PC-3 (cell line): Measurements from ENCODE around the gene ABCC8. TPM values are rescaled to one million over a fixed set of nuclear protein-coding genes. Genes with fewer than 3 reads are reported as not detected.

Experiments used
- ATAC-seq: fragments of 200-7000 bp; cut with Tn5 transposase; 2 replicates; pipeline ENCODE4 v1.9.1; 2020; ENCODE audit warnings: mild to moderate bottlenecking, moderate library complexity
- BruUV-seq: library from RNA; stranded (reverse); fragments of 400-500 nt; replicated peaks from 2 replicates; lab custom pipeline; 2021; lab: Mats Ljungman, UMichigan
- CTCF ChIA-PET: fragments of 300-600 bp; sonication (Branson Sonifier 250); formaldehyde crosslinking; loops from one replicate; lab custom pipeline; 2022; ENCODE audit warnings: antibody characterized with exemption; lab: Charles Lee
- POLR2A ChIA-PET: fragments of 300-600 bp; sonication (Branson Sonifier 250); formaldehyde crosslinking; loops from one replicate; lab custom pipeline; 2022; ENCODE audit warnings: antibody characterized with exemption; ENCODE audit not compliant: unreplicated experiment; lab: Charles Lee
- DNase-seq: peaks from one replicate; pipeline ENCODE4 v3.0.0-alpha.2; 2015
- H2AFZ ChIP-seq: fragments of 300-600 bp; sonication (generic); 2 replicates; pipeline ENCODE4 v1.6.0; 2016; ENCODE audit warnings: antibody characterized with exemption, low read length
- H3F3A ChIP-seq: fragments of 300-600 bp; sonication (generic); one replicate; pipeline ENCODE4 v1.6.0; 2017; ENCODE audit warnings: antibody characterized with exemption, low read length, control low read depth, mild to moderate bottlenecking; ENCODE audit not compliant: unreplicated experiment
- H3K27ac ChIP-seq: fragments of 300-600 bp; sonication (generic); 2 replicates; pipeline ENCODE4 v1.5.1; 2016; ENCODE audit warnings: mild to moderate bottlenecking, low read length
- H3K27me3 ChIP-seq: fragments of 300-600 bp; sonication (generic); 2 replicates; pipeline ENCODE4 v1.6.1; 2016; ENCODE audit warnings: low read length, mixed read lengths
- H3K36me3 ChIP-seq: fragments of 300-600 bp; sonication (generic); 2 replicates; pipeline ENCODE4 v1.6.1; 2016; ENCODE audit warnings: low read depth, mixed run types, low read length, mixed read lengths
- H3K4me1 ChIP-seq: fragments of 300-600 bp; sonication (generic); 2 replicates; pipeline ENCODE4 v1.5.1; 2016; ENCODE audit warnings: low read length; ENCODE audit not compliant: insufficient read depth
- H3K4me2 ChIP-seq: fragments of 300-600 bp; sonication (generic); 2 replicates; pipeline ENCODE4 v1.6.0; 2016; ENCODE audit warnings: low read length
- H3K4me3 ChIP-seq: fragments of 300-600 bp; sonication (generic); 2 replicates; pipeline ENCODE4 v1.5.1; 2016; ENCODE audit warnings: mild to moderate bottlenecking, low read length, mixed read lengths
- H3K79me2 ChIP-seq: fragments of 300-600 bp; sonication (generic); 2 replicates; pipeline ENCODE4 v1.6.1; 2017; ENCODE audit warnings: low read length, mixed read lengths
- H3K9ac ChIP-seq: fragments of 300-600 bp; sonication (generic); 2 replicates; pipeline ENCODE4 v1.6.0; 2016; ENCODE audit warnings: mild to moderate bottlenecking, low read length
- H3K9me2 ChIP-seq: fragments of 300-600 bp; sonication (generic); replicated peaks from 2 replicates; pipeline ENCODE4 v1.6.1; 2016; ENCODE audit warnings: mixed run types, low read length, mixed read lengths
- H3K9me3 ChIP-seq: fragments of 300-600 bp; sonication (generic); 2 replicates; pipeline ENCODE4 v1.6.1; 2016; ENCODE audit warnings: low read length, mixed read lengths
- H4K20me1 ChIP-seq: fragments of 300-600 bp; sonication (generic); 2 replicates; pipeline ENCODE4 v1.6.1; 2016; ENCODE audit warnings: low read length, mixed read lengths
- EZH2 ChIP-seq: fragments of 300-600 bp; sonication (generic); IDR thresholded peaks from one replicate; pipeline ENCODE4 v1.6.1; 2017; ENCODE audit warnings: antibody characterized with exemption, mild to moderate bottlenecking, low read length; ENCODE audit not compliant: unreplicated experiment
- EZH2phosphoT487 ChIP-seq: fragments of 300-600 bp; sonication (generic); IDR thresholded peaks from 2 replicates; pipeline ENCODE4 v1.6.1; 2018; ENCODE audit warnings: mild to moderate bottlenecking, antibody characterized with exemption, low read length, borderline replicate concordance
- intact Hi-C: fragments of 100-400 bp; cut with micrococcal nuclease; formaldehyde crosslinking; loops from 2 replicates; pipeline ENCODE4 v1.9.0; 2023
- total RNA-seq: library from RNA; depleted of rRNA; stranded (reverse); fragments of >200 nt; gene quantifications from 2 replicates; pipeline ENCODE4 v1.2.3, GENCODE V29; 2014
- TF ChIP-seq, protein P1 (sequence below): fragments of 300-600 bp; sonication (generic); conservative IDR thresholded peaks from 2 replicates; pipeline ENCODE4 v1.5.1; 2017; ENCODE audit warnings: antibody characterized with exemption, low read depth, mild to moderate bottlenecking, low read length

Gene ABCC8
- total RNA-seq, 1 experiment from 2014 or later, result not detected

DNA sequence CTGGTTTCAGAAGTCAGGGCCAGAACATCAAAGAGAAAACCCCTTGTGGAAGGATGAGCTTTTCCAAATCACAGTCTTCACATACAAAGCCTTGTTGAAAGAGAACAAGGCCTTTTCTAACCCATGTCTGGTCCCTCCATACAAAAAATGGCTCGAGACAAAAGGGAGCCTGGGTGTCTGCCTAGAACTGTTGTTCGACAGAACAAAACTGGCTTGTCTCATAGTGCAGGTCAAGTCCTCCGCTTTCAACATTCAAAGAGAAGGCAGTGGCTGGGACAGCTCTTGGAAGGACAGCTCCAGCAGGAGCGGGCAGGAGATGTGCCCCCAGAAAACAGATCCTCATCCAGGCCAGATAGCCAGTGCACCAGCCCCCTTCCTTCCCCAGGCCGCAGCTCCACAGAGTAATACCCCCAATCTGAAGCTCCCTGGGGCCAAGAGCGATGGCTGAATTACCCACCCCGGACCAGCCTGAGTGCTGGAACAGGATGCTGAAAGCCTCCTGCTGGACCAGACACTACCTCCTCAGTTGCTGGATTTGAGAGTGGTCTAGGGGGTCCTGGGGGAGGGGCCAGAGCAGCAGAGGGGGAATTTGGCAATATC lies 40.0 kb upstream of the ABCC8 start:
- H3K4me1 ChIP-seq, result no peaks in the 10 kb centered on the region
- H3K4me2 ChIP-seq, result no peak overlapping the region
- H3K4me3 ChIP-seq, result no peak overlapping the region
- intact Hi-C loops, result no loop called here
- H3K9me2 ChIP-seq, result no peaks in the 10 kb centered on the region
- H3K9me3 ChIP-seq, result no peaks in the 10 kb centered on the region
- no peak for DNase-seq
- POLR2A ChIA-PET, result no interaction called here
- H3K79me2 ChIP-seq, result no peaks in the 10 kb centered on the region
- CTCF ChIA-PET, result no interaction called here
- no TSS peak for BruUV-seq
- no peak overlapping the region for H3K27ac ChIP-seq
- H3K27me3 ChIP-seq, result peaks cover 33% of the 10 kb centered on the region
- ATAC-seq, result no peak
- H4K20me1 ChIP-seq, result no peaks in the 10 kb centered on the region
- TF ChIP-seq EZH2phosphoT487 (no peak), EZH2 (no peak)
- TF ChIP-seq, protein P1, sequence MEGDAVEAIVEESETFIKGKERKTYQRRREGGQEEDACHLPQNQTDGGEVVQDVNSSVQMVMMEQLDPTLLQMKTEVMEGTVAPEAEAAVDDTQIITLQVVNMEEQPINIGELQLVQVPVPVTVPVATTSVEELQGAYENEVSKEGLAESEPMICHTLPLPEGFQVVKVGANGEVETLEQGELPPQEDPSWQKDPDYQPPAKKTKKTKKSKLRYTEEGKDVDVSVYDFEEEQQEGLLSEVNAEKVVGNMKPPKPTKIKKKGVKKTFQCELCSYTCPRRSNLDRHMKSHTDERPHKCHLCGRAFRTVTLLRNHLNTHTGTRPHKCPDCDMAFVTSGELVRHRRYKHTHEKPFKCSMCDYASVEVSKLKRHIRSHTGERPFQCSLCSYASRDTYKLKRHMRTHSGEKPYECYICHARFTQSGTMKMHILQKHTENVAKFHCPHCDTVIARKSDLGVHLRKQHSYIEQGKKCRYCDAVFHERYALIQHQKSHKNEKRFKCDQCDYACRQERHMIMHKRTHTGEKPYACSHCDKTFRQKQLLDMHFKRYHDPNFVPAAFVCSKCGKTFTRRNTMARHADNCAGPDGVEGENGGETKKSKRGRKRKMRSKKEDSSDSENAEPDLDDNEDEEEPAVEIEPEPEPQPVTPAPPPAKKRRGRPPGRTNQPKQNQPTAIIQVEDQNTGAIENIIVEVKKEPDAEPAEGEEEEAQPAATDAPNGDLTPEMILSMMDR, result no peak
- H3F3A ChIP-seq, result no peaks in the 10 kb centered on the region
- H3K9ac ChIP-seq, result no peak overlapping the region
- no peak overlapping the region for H2AFZ ChIP-seq
- no peaks in the 10 kb centered on the region for H3K36me3 ChIP-seq

DNA sequence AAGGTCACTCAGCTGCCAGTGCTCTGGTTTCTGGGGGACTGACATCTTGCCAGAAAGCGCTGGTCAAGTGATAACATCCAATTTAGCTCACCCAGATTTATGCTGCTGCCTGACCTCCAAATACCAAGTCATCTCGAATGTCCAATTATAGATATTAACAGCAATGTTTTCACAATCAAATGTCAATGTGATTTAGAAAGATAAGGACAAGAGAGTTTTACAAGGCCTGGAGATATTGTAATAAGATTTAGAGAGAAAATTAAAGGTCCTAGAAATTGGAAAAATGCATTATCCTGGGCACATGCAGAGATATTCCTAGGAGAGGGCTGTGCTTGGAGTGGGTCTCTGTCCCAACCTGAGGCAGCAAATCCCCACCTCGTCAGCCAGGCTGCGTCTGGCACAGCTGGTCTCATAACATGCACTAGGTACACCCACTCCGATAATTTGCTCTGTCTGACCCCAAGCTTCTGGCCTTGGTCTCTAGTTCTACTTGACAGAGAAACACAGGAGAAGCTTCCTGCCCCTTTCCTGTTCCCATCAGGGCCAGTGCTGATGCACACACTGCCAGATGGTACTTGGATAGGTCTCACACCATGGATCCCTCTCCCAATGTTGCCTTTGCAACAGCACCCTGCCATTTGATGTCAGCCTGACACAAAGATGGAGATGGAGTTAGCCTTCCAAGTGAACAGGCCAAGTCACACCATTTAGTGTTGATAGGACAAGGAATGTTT lies 39.0 kb upstream of the ABCC8 start:
- TF ChIP-seq EZH2, result no peak
- no peak for TF ChIP-seq EZH2phosphoT487
- ATAC-seq (no peak), DNase-seq (no peak)
- Histone ChIP-seq H3K79me2 (no peaks in the 10 kb centered on the region), H3K4me3 (no peak overlapping the region), H3F3A (no peaks in the 10 kb centered on the region), H3K27ac (no peak overlapping the region), H3K4me1 (no peaks in the 10 kb centered on the region), H3K9me2 (no peaks in the 10 kb centered on the region), H3K4me2 (no peak overlapping the region), H3K27me3 (peaks cover 43% of the 10 kb centered on the region), H2AFZ (no peak overlapping the region), H3K9me3 (no peaks in the 10 kb centered on the region), H3K9ac (no peak overlapping the region), H4K20me1 (no peaks in the 10 kb centered on the region), H3K36me3 (no peaks in the 10 kb centered on the region)
- POLR2A ChIA-PET, result no interaction called here
- intact Hi-C loops, result no loop called here
- BruUV-seq, result no TSS peak
- CTCF ChIA-PET, result no interaction called here

DNA sequence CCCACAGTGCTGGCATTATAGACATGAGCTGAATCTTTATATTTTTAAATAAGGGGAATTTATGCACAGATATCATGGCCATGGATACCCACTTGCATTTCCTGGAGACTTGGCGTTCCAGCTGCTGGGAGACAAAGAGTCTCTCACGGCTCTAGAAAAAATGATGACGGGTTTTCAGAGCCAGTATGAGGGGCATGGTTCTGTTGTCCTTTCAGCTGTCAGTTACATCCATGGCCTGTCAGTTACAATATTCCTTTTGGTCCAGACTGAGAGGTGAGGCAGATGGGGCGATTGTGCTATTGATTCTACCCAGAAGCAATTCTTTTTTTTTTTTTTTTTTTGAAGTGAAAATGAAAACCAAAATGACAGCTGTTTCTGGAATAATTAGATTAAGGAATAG lies 37.8 kb upstream of the ABCC8 start:
- peaks cover 53% of the 10 kb centered on the region for H3K27me3 ChIP-seq
- no peaks in the 10 kb centered on the region for H3K79me2 ChIP-seq
- ChIA-PET POLR2A (no interaction called here), CTCF (no interaction called here)
- no peaks in the 10 kb centered on the region for H3F3A ChIP-seq
- intact Hi-C loops, result no loop called here
- no peak overlapping the region for H2AFZ ChIP-seq
- ATAC-seq (no peak), DNase-seq (no peak)
- no peak overlapping the region for H3K4me3 ChIP-seq
- no peak overlapping the region for H3K27ac ChIP-seq
- H3K9me3 ChIP-seq, result no peaks in the 10 kb centered on the region
- H3K4me1 ChIP-seq, result no peaks in the 10 kb centered on the region
- no peak overlapping the region for H3K9ac ChIP-seq
- no peaks in the 10 kb centered on the region for H3K36me3 ChIP-seq
- no peak overlapping the region for H3K4me2 ChIP-seq
- no peak for TF ChIP-seq EZH2
- TF ChIP-seq, protein P1, result no peak
- TF ChIP-seq EZH2phosphoT487, result no peak
- no peaks in the 10 kb centered on the region for H3K9me2 ChIP-seq
- H4K20me1 ChIP-seq, result no peaks in the 10 kb centered on the region
- no TSS peak for BruUV-seq
